B cell (primary cell): ENCODE measurements around the gene CD226. TPM values are rescaled to one million over a fixed set of nuclear protein-coding genes. Genes with fewer than 3 reads are reported as not detected.

Experiments
- ATAC-seq: fragments of 200-7000 bp; cut with Tn5 transposase; one replicate; pipeline ENCODE4 v1.10.0; 2021; ENCODE audit warnings: low read depth, mild to moderate bottlenecking, moderate number of reproducible peaks, moderate library complexity
- CTCF ChIA-PET: fragments of 350-600 bp; sonication (Branson Sonifier 250); formaldehyde crosslinking; loops from one replicate; lab custom pipeline; 2021; ENCODE audit warnings: antibody characterized with exemption, inconsistent platforms; lab: Charles Lee
- POLR2A ChIA-PET: fragments of 350-600 bp; sonication (Branson Sonifier 250); formaldehyde crosslinking; loops from one replicate; lab custom pipeline; 2021; ENCODE audit warnings: antibody characterized with exemption; lab: Charles Lee
- DNase-seq: peaks from one replicate; pipeline ENCODE4 v3.0.0; 2013
- H2AFZ ChIP-seq: 2 replicates; pipeline ENCODE4 v1.6.1; 2012; ENCODE audit warnings: mild to moderate bottlenecking, low read depth, low read length; ENCODE audit not compliant: insufficient read depth, poor library complexity, severe bottlenecking
- H3K27ac ChIP-seq, 2 donors: 1 replicate in 1 of 2; 2 replicates in 1 of 2; pipeline ENCODE4 v1.5.1; 2012 to 2013; ENCODE audit warnings: low read length in 2 of 2, mild to moderate bottlenecking in 2 of 2, moderate library complexity in 1 of 2
- H3K27me3 ChIP-seq, 4 experiments: fragments of 200-600 bp in 1 of 4; sonication (generic) in 1 of 4; replicated peaks in 1 of 4; 1 replicate in 2 of 4; 2 replicates in 2 of 4; pipeline versions ENCODE4 v1.6.1 to v1.7.0; 2013 to 2016; ENCODE audit warnings: low read length in 3 of 4, mild to moderate bottlenecking in 2 of 4, mixed read lengths in 1 of 4, moderate library complexity in 1 of 4; ENCODE audit not compliant: insufficient read depth in 4 of 4, control insufficient read depth in 3 of 4; ENCODE audit errors: control extremely low read depth in 1 of 4
- H3K36me3 ChIP-seq, 2 experiments: replicated peaks in 1 of 2; 1 replicate in 1 of 2; 2 replicates in 1 of 2; pipeline versions ENCODE4 v1.6.1 to v1.7.1; 2013; ENCODE audit warnings: low read length in 1 of 2; ENCODE audit not compliant: insufficient read depth in 2 of 2, control insufficient read depth in 1 of 2; ENCODE audit errors: control extremely low read depth in 1 of 2, extremely low read depth in 1 of 2
- H3K4me1 ChIP-seq, 2 donors: fragments of 200-600 bp in 1 of 2; sonication (generic) in 1 of 2; 1 replicate in 1 of 2; 2 replicates in 1 of 2; pipeline versions ENCODE4 v1.5.1 to v1.6.1; 2013 to 2017; ENCODE audit warnings: low read length in 2 of 2; ENCODE audit not compliant: control insufficient read depth in 2 of 2, insufficient read depth in 2 of 2
- H3K4me2 ChIP-seq: replicated peaks from 2 replicates; pipeline ENCODE3; 2012; ENCODE audit warnings: mild to moderate bottlenecking, low read depth, low read length; ENCODE audit not compliant: poor library complexity, severe bottlenecking
- H3K4me3 ChIP-seq, 5 experiments: fragments of 200-600 bp in 1 of 5; sonication (generic) in 1 of 5; 1 replicate in 3 of 5; 2 replicates in 2 of 5; pipeline versions ENCODE4 v1.5.1 to v1.7.0; 2011 to 2016; ENCODE audit warnings: low read length in 4 of 5, mild to moderate bottlenecking in 4 of 5, low read depth in 2 of 5, control low read depth in 1 of 5, moderate library complexity in 1 of 5; ENCODE audit not compliant: insufficient read depth in 1 of 5; ENCODE audit errors: control extremely low read depth in 1 of 5, extremely low read depth in 1 of 5
- H3K79me2 ChIP-seq: fragments of 200-600 bp; sonication (generic); one replicate; pipeline ENCODE4 v1.6.0; 2016; ENCODE audit warnings: low read length; ENCODE audit not compliant: control insufficient read depth, insufficient read depth
- H3K9ac ChIP-seq: fragments of 200-600 bp; sonication (generic); 2 replicates; pipeline ENCODE4 v1.6.1; 2017; ENCODE audit warnings: mild to moderate bottlenecking, low read length, moderate library complexity
- H3K9me3 ChIP-seq, 3 donors: one replicate each; pipeline versions ENCODE4 v1.6.1 to v1.7.1; 2013; ENCODE audit warnings: low read length in 2 of 3; ENCODE audit not compliant: control insufficient read depth in 2 of 3, insufficient read depth in 1 of 3; ENCODE audit errors: control extremely low read depth in 1 of 3
- H4K20me1 ChIP-seq: 2 replicates; pipeline ENCODE4 v1.6.0; 2012; ENCODE audit warnings: mild to moderate bottlenecking, low read length; ENCODE audit not compliant: insufficient read depth, control insufficient read depth, poor library complexity, severe bottlenecking
- H3K27ac Mint-ChIP-seq: one replicate; pipeline ENCODE4 v1.8.0; 2021; ENCODE audit warnings: mixed read lengths
- H3K27me3 Mint-ChIP-seq: one replicate; pipeline ENCODE4 v1.8.0; 2021; ENCODE audit warnings: mixed read lengths
- H3K4me1 Mint-ChIP-seq: one replicate; pipeline ENCODE4 v1.8.0; 2021; ENCODE audit warnings: mixed read lengths
- H3K4me3 Mint-ChIP-seq: one replicate; pipeline ENCODE4 v1.8.0; 2021; ENCODE audit warnings: mixed read lengths
- H3K9me3 Mint-ChIP-seq: one replicate; pipeline ENCODE4 v1.8.0; 2022; ENCODE audit warnings: mixed read lengths; ENCODE audit not compliant: insufficient read depth
- EZH2 ChIP-seq: IDR thresholded peaks from 2 replicates; pipeline ENCODE4 v1.6.1; 2012; ENCODE audit warnings: borderline replicate concordance, low read depth, mild to moderate bottlenecking, moderate library complexity, low read length; ENCODE audit not compliant: insufficient read depth, poor library complexity, severe bottlenecking
- WGBS: methylation state at CpG from one replicate; pipeline ENCODE4 v1.1.5; 2013; ENCODE audit warnings: missing lambda C conversion rate; ENCODE audit not compliant: insufficient coverage; 5-methylcytosine and 5-hydroxymethylcytosine counted together
- intact Hi-C: fragments of 100-400 bp; cut with micrococcal nuclease; formaldehyde crosslinking; loops from one replicate; pipeline ENCODE4 v1.10.0; 2022
- polyA plus RNA-seq: library from polyadenylated mRNA; depleted of rRNA; stranded (reverse); fragments of >200 nt; gene quantifications from 2 replicates; pipeline ENCODE4 v1.2.3, GENCODE V29; 2012
- total RNA-seq, 2 donors: library from RNA; stranded (reverse); fragments of 120-200 nt in 1 of 2; gene quantifications; 1 replicate in 1 of 2; 2 replicates in 1 of 2; pipeline versions ENCODE4 v1.2.3 to v1.2.4, GENCODE V29; 2013 to 2022
- TF ChIP-seq, protein P1 (sequence below): fragments of 200-600 bp; IDR thresholded peaks from one replicate; pipeline ENCODE4 v1.8.0; 2022; ENCODE audit warnings: antibody characterized with exemption, mild to moderate bottlenecking

The CD226 gene
- total and polyA plus RNA-seq, 2 donors (not counting 1 experiment from before 2014, with no cell fraction given) = 0.78 to 2.6 TPM

DNA sequence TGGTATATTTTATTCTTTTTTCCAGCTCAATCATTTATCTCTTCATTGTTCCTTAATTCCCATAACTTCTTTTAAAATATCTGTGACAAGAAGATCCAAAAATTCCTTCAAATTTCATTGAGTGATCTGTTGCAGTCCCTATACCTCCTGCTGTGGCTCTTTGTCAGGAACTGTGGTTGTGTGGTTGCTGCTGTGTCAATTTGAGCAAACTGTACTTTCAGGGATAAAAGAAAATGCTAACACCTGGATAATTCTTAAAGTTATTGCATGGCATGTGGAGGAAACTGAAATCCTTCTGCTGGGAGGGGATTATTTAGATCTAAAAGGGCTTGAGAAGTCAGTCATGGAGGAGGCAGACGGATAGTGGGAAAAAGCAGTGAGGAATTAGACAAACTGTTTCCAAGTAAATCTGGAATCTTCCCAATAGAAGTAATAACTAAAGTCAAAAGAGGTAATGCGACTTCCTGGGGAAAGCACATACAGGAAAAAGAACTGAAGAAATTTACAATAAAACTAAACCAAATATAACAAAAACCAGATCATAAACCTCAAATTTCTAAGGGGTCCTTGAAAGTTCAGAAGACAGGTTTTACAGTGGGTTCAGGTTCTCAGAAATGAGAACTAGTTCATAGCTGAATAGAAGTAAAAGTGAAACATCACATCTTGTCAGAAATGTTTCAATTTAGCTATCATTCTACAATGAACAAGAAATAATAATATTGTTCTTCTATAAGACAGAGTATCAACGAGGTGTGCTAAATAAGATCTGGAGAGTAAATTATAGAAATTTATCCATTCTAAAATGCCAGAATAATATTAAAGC lies 33.5 kb upstream of the CD226 start:
- Histone ChIP-seq H3K9me3 (peaks cover 0 to 9% (median 3%) of the 10 kb centered on the region in 3 donors), H3K27ac (no peak overlapping the region), H3K36me3 (peaks cover 0 to 2% of the 10 kb centered on the region in 2 experiments), H3K27me3 (no peaks in the 10 kb centered on the region), H3K4me3 (no peak overlapping the region), H3K4me2 (no peak overlapping the region), H3K9ac (no peak overlapping the region), H4K20me1 (no peaks in the 10 kb centered on the region), H3K4me1 (no peaks in the 10 kb centered on the region), H3K79me2 (no peaks in the 10 kb centered on the region), H2AFZ (no peak overlapping the region)
- no CpG with 5 or more reads among the region's 3 CpGs for WGBS
- intact Hi-C loops = no loop called here
- Mint-ChIP-seq H3K27ac (peak overlapping the region; percentile 2), H3K4me1 (peaks cover 3% of the 10 kb centered on the region), H3K4me3 (no peak overlapping the region), H3K27me3 (no peaks in the 10 kb centered on the region), H3K9me3 (peaks cover 9% of the 10 kb centered on the region)
- ATAC-seq (no peak), DNase-seq (no peak)
- no peak for TF ChIP-seq EZH2
- TF ChIP-seq, protein P1, sequence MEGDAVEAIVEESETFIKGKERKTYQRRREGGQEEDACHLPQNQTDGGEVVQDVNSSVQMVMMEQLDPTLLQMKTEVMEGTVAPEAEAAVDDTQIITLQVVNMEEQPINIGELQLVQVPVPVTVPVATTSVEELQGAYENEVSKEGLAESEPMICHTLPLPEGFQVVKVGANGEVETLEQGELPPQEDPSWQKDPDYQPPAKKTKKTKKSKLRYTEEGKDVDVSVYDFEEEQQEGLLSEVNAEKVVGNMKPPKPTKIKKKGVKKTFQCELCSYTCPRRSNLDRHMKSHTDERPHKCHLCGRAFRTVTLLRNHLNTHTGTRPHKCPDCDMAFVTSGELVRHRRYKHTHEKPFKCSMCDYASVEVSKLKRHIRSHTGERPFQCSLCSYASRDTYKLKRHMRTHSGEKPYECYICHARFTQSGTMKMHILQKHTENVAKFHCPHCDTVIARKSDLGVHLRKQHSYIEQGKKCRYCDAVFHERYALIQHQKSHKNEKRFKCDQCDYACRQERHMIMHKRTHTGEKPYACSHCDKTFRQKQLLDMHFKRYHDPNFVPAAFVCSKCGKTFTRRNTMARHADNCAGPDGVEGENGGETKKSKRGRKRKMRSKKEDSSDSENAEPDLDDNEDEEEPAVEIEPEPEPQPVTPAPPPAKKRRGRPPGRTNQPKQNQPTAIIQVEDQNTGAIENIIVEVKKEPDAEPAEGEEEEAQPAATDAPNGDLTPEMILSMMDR = no peak
- CTCF ChIA-PET = no interaction called here
- POLR2A ChIA-PET = no interaction called here

- Histone ChIP-seq H3K36me3 (no peaks in the 10 kb centered on the region), H3K4me2 (no peak overlapping the region), H3K9ac (no peak overlapping the region), H3K4me3 (no peak overlapping the region), H3K79me2 (no peaks in the 10 kb centered on the region), H2AFZ (no peak overlapping the region), H3K9me3 (peaks cover 0 to 7% (median 3%) of the 10 kb centered on the region in 3 donors), H3K4me1 (no peaks in the 10 kb centered on the region), H3K27ac (no peak overlapping the region), H4K20me1 (no peaks in the 10 kb centered on the region), H3K27me3 (no peaks in the 10 kb centered on the region)
- DNase-seq (no peak), ATAC-seq (no peak)
- H3K4me3 Mint-ChIP-seq = no peak overlapping the region
- TF ChIP-seq, protein P1 = no peak
- TF ChIP-seq EZH2 = no peak
- no peak overlapping the region for H3K27ac Mint-ChIP-seq
- peaks cover 13% of the 10 kb centered on the region for H3K9me3 Mint-ChIP-seq
- no CpG with 5 or more reads among the region's 4 CpGs for WGBS
- POLR2A ChIA-PET = no interaction called here
- intact Hi-C loops = no loop called here
- no peaks in the 10 kb centered on the region for H3K27me3 Mint-ChIP-seq
- CTCF ChIA-PET = no interaction called here
- peaks cover 3% of the 10 kb centered on the region for H3K4me1 Mint-ChIP-seq
Measured at GRCh38 chr18:69980509-69980908, 32.8 kb upstream of the CD226 start.
